AG04449 (cell line): Measurements from ENCODE around the gene AFG3L2.
"Not testable (repeated sequence)": the region's sequence is repeated elsewhere in the genome, so short reads cannot be mapped to it uniquely, and the experiment has no call there.

Experiments
- CTCF ChIA-PET: fragments of 350-600 bp; formaldehyde crosslinking; extraction: SDS; loops from one replicate; lab custom pipeline; 2021; ENCODE audit warnings: antibody characterized with exemption; lab: Yijun Ruan, JAX
- POLR2A ChIA-PET: fragments of 400-600, 350-600 bp; formaldehyde crosslinking; extraction: SDS; loops from one replicate; lab custom pipeline; 2020; ENCODE audit warnings: antibody characterized with exemption, inconsistent platforms; lab: Yijun Ruan, JAX
- DNase-seq: peaks from one replicate; pipeline ENCODE4 v3.0.0-alpha.2; 2010; ENCODE audit warnings: low read depth, low spot score
- H3K4me3 ChIP-seq: 2 replicates; pipeline ENCODE4 v1.5.1; 2011; ENCODE audit warnings: low read depth, mild to moderate bottlenecking, control low read depth, low read length
- CTCF ChIP-seq: IDR thresholded peaks from one replicate; pipeline ENCODE4 v1.5.1; 2011; ENCODE audit warnings: mild to moderate bottlenecking, moderate library complexity, low read length, control low read depth, inconsistent platforms; ENCODE audit not compliant: insufficient read depth; ENCODE audit errors: missing control alignments

The AFG3L2 gene

GRCh38 chr18:12421732-12422131, 44.7 kb upstream of the AFG3L2 start:
- no peak for DNase-seq
- no peak for TF ChIP-seq CTCF
- ChIA-PET CTCF (interaction anchor here (3.6 kb wide), 1 partner anchor 30 kb away, joined by 16 read pairs; no protein-coding TSS in a partner anchor), POLR2A (no interaction called here)
- H3K4me3 ChIP-seq, result no peak overlapping the region

DNA sequence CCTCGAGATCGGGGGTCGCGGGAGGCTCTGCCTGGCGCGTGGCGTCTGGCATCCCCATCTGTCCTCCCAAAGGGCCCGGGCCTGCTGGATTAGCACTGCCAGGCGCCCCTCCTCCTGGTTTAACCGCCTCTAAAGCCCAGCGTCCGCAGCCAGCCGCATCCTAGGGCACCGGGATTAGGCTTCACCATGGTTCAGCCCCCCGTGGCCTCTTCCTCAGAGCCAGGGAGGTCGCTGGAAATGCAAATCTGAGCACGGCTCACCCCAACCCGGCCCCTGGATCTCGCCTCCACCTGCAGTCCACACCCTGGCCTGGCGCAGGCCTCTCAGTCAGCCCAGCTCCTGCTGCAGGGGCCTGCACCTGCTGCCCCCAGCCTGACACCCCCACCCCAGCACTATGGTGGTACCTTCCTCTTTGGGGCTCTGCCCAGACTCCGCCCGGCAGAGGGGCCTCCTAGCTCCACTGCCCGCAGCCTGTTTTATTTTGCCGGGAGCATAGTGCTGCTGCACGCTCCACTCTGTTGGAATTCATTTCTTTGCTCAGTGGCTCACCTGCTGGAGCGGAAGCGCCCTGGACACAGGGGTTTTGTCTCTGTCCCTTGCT, 43.9 kb upstream of the AFG3L2 start:
- POLR2A ChIA-PET, result no interaction called here
- H3K4me3 ChIP-seq, result peak overlapping the region; percentile 32
- no peak for DNase-seq
- no peak for TF ChIP-seq CTCF
- CTCF ChIA-PET, result no interaction called here

- ChIA-PET CTCF (interaction anchor here (1.1 to 3.1 kb wide), 2 partner anchors 26 to 243 kb away, joined by 5 to 14 read pairs; no protein-coding TSS in a partner anchor), POLR2A (no interaction called here)
- H3K4me3 ChIP-seq, result no peak overlapping the region
- TF ChIP-seq CTCF, result no peak
- no peak for DNase-seq
Observed at GRCh38 chr18:12417687-12418086, 40.7 kb upstream of the AFG3L2 start.

DNA sequence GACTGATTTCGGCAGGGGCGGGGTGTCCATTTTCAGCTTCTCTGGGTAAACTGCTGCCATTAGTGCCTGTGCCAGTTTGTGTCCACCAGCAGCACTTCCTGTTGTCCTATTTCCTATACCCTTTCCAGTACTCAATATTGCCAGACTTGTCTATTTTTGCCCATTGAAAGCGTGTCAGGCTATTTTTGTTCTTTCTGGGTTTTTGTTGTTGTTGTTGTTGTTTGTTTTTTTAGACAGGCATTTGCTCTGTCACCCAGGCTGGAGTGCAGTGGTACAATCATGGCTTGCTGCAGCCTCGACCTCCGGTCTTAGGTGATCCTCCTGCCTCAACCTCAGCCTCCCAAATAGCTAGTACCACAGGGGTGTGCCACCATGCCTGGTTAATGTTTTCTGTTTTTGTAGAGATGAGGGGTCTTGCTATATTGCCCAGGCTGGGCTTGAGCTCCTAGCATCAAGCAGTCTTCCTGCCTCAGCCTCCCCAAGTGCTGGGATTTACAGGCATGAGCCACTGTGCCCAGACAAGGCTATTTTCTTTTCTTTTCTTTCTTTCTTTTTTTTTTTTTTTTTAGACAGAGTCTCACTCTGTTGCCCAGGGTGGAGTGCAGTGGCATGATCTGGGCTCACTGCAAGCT, 39.2 kb upstream of the AFG3L2 start:
- DNase-seq, result no peak
- ChIA-PET POLR2A (interaction anchor here (0.6 kb wide), 1 partner anchor 91 kb away, joined by 3 read pairs; no protein-coding TSS in a partner anchor), CTCF (interaction anchor here (0.8 to 3.1 kb wide), 3 partner anchors 24 to 287 kb away, joined by 3 to 14 read pairs (median 4); partner anchors contain the start of genes CEP76 and PSMG2)
- TF ChIP-seq CTCF, result no peak
- no peak overlapping the region for H3K4me3 ChIP-seq

- no peak for DNase-seq
- TF ChIP-seq CTCF, result no peak
Observed at GRCh38 chr18:12411456-12411855, 34.4 kb upstream of the AFG3L2 start.

DNA sequence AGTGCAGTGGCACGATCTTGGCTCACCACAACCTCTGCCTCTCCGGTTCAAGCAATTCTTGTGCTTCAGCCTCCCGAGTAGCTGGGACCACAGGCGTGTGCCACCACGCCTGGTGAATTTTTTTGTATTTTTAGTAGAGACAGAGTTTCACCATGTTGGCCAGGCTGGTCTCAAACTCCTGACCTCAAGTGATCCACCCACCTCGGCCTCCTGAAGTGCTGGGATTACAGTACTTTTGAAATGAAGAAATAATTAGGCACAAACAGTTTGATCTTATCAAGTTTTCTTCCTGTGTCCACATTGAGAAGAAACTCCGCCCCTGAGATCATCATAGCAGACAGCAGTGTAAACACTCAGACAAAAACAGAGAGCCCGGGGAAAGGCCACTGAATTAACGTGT, 33.7 kb upstream of the AFG3L2 start:
- DNase-seq, CTCF ChIA-PET, POLR2A ChIA-PET, H3K4me3 ChIP-seq: not testable (repeated sequence)

More at GRCh38 chr18:12411456-12411855, 34.4 kb upstream of the AFG3L2 start:
- POLR2A ChIA-PET, result no interaction called here
- H3K4me3 ChIP-seq, result no peak overlapping the region
- CTCF ChIA-PET, result no interaction called here
